GM21381 (cell line): ENCODE data around the gene VKORC1.

Experiments used
- ATAC-seq: cut with Tn5 transposase; IDR thresholded peaks from one replicate; pipeline ENCODE4 v1.9.1; 2021; ENCODE audit warnings: mild to moderate bottlenecking, moderate library complexity; ENCODE audit not compliant: unreplicated experiment

VKORC1 gene

GRCh38 chr16:31083081-31083480 is 11.5 kb downstream of the VKORC1 start:
- no peak for ATAC-seq

- no peak for ATAC-seq
These were observed 12.1 kb downstream of the VKORC1 start for GRCh38 chr16:31082368-31083045.

GRCh38 chr16:31081428-31082351 is 12.9 kb downstream of the VKORC1 start:
- ATAC-seq: no peak

- no peak for ATAC-seq
These were observed 13.7 kb downstream of the VKORC1 start for GRCh38 chr16:31080756-31081419.

GRCh38 chr16:31080035-31080629 is 14.5 kb downstream of the VKORC1 start:
- ATAC-seq: no peak

- ATAC-seq: no peak
These were observed 15.2 kb downstream of the VKORC1 start for GRCh38 chr16:31079342-31079944.

GRCh38 chr16:31078597-31079341 is 15.8 kb downstream of the VKORC1 start:
- ATAC-seq: no peak

GRCh38 chr16:31077592-31078396 is 16.8 kb downstream of the VKORC1 start:
- no peak for ATAC-seq

GRCh38 chr16:31077024-31077423 is 17.6 kb downstream of the VKORC1 start:
- ATAC-seq: no peak

GRCh38 chr16:31076319-31076718 is 18.3 kb downstream of the VKORC1 start:
- no peak for ATAC-seq

GRCh38 chr16:31074814-31075183 is 19.8 kb downstream of the VKORC1 start:
- ATAC-seq: no peak

- ATAC-seq: peak; percentile 60
These were observed 20.4 kb downstream of the VKORC1 start, which contains the start of the genes ZNF646 and ZNF668 for GRCh38 chr16:31073970-31074813. Gene ZNF646, plus strand, starts transcription at chr16:31074422. Its CDS starts 1,903 bp downstream, at chr16:31076325. Gene ZNF668, minus strand, starts transcription at chr16:31074240. Its CDS starts 9,781 bp downstream, at chr16:31064459.

GRCh38 chr16:31073142-31073969 is 21.2 kb downstream of the VKORC1 start:
- peak; percentile 53 for ATAC-seq

GRCh38 chr16:31072540-31073141 is 22.0 kb downstream of the VKORC1 start:
- ATAC-seq: peak; percentile 3

- no peak for ATAC-seq
These were observed 22.7 kb downstream of the VKORC1 start for GRCh38 chr16:31071861-31072260.

- ATAC-seq: no peak
These were observed 27.3 kb downstream of the VKORC1 start for GRCh38 chr16:31067342-31067741.
